Thyroid gland (tissue), 4 donors: ENCODE results near the gene CPD. TPM values are rescaled to one million over a fixed set of nuclear protein-coding genes. Genes with fewer than 3 reads are reported as not detected.

ENCODE experiments used
- DNase-seq, 2 donors: peaks; one replicate each; pipeline ENCODE4 v3.0.0-alpha.2; 2019
- H3K27ac ChIP-seq, 3 donors: fragments of 200-600 bp; sonication (generic); 1 replicate in 2 of 3; 2 replicates in 1 of 3; pipeline ENCODE4 v1.5.1; 2016 to 2019; ENCODE audit warnings: mild to moderate bottlenecking in 1 of 3, moderate library complexity in 1 of 3
- H3K27me3 ChIP-seq: fragments of 200-600 bp; sonication (generic); one replicate; pipeline ENCODE4 v1.5.1; 2019
- H3K36me3 ChIP-seq, 2 donors: fragments of 200-600 bp; sonication (generic); one replicate each; pipeline ENCODE4 v1.5.1; 2016 to 2019
- H3K4me1 ChIP-seq, 2 donors: fragments of 200-600 bp; sonication (generic); one replicate each; pipeline ENCODE4 v1.5.1; 2017 to 2019
- H3K4me3 ChIP-seq, 3 donors: fragments of 200-600 bp; sonication (generic); replicated peaks in 1 of 3; 1 replicate in 2 of 3; 2 replicates in 1 of 3; pipeline ENCODE4 v1.5.1; 2016; ENCODE audit warnings: mild to moderate bottlenecking in 1 of 3
- H3K9me3 ChIP-seq: fragments of 200-600 bp; sonication (generic); one replicate; pipeline ENCODE4 v1.5.1; 2017
- CTCF ChIP-seq, 6 experiments: fragments of 200-600 bp in 3 of 6; fragments of 450-650 bp in 3 of 6; sonication (generic) in 3 of 6; IDR thresholded peaks; one replicate each; pipeline ENCODE4 v1.5.1; 2016 to 2019; ENCODE audit warnings: antibody characterized with exemption in 6 of 6, mild to moderate bottlenecking in 2 of 6, inconsistent platforms in 1 of 6, moderate library complexity in 1 of 6
- POLR2A ChIP-seq, 2 donors: fragments of 450-650 bp; IDR thresholded peaks; one replicate each; pipeline ENCODE4 v1.6.1; 2017; ENCODE audit warnings: antibody characterized with exemption in 2 of 2, mild to moderate bottlenecking in 2 of 2, moderate library complexity in 1 of 2
- WGBS, 2 donors: methylation state at CpG; one replicate each; pipeline ENCODE4 v1.1.5; 2017; 5-methylcytosine and 5-hydroxymethylcytosine counted together
- intact Hi-C: fragments of 100-400 bp; cut with DNase I; formaldehyde crosslinking; loops from one replicate; pipeline ENCODE4 v1.15.1; 2023
- total RNA-seq, 4 donors: library from RNA; depleted of rRNA; stranded (reverse); fragments of >200 nt; gene quantifications; one replicate each; pipeline ENCODE4 v1.2.3, GENCODE V29; 2016

The CPD gene
- total RNA-seq, 4 donors from 2014 or later = 58.2 to 102 (median 79.9) TPM

- DNase-seq = no peak
- Histone ChIP-seq H3K4me3 (no peak overlapping the region), H3K27me3 (no peaks in the 10 kb centered on the region), H3K36me3 (peaks cover 15 to 21% of the 10 kb centered on the region in 2 donors), H3K27ac (no peak overlapping the region), H3K4me1 (peaks cover 0 to 1% of the 10 kb centered on the region in 2 donors), H3K9me3 (no peaks in the 10 kb centered on the region)
- no peak for TF ChIP-seq CTCF (IDR thresholded peaks at IDR 0.05)
- no peak for TF ChIP-seq POLR2A (IDR thresholded peaks at IDR 0.05)
- intact Hi-C loops = no loop called here
- WGBS, 2 donors = 92 to 99% methylated on average over 15 to 22 of the region's 35 CpGs
Observed at GRCh38 chr17:30388321-30389179, 9.8 kb downstream of the CPD start.

- no peak for DNase-seq
- peaks cover 0 to 13% of the 10 kb centered on the region in 2 donors for H3K4me1 ChIP-seq
- no peak overlapping the region for H3K4me3 ChIP-seq
- 91 to 92% methylated on average over 6 of the region's 6 CpGs for WGBS, 2 donors
- intact Hi-C loops = no loop called here
- H3K27me3 ChIP-seq = no peaks in the 10 kb centered on the region
- TF ChIP-seq CTCF (IDR thresholded peaks at IDR 0.05) (no peak), POLR2A (IDR thresholded peaks at IDR 0.05) (no peak)
- H3K27ac ChIP-seq = no peak overlapping the region
- H3K9me3 ChIP-seq = no peaks in the 10 kb centered on the region
- peaks cover 15 to 21% of the 10 kb centered on the region in 2 donors for H3K36me3 ChIP-seq
Observed at GRCh38 chr17:30389756-30390300, 11.1 kb downstream of the CPD start.

- intact Hi-C loops = no loop called here
- no peak overlapping the region for H3K27ac ChIP-seq
- H3K4me1 ChIP-seq = peaks cover 0 to 13% of the 10 kb centered on the region in 2 donors
- H3K4me3 ChIP-seq = no peak overlapping the region
- H3K9me3 ChIP-seq = no peaks in the 10 kb centered on the region
- DNase-seq = no peak
- H3K36me3 ChIP-seq = peaks cover 6 to 11% of the 10 kb centered on the region in 2 donors
- 91 to 95% methylated on average over 2 of the region's 2 CpGs for WGBS, 2 donors
- H3K27me3 ChIP-seq = no peaks in the 10 kb centered on the region
- TF ChIP-seq CTCF (IDR thresholded peaks at IDR 0.05) (no peak), POLR2A (IDR thresholded peaks at IDR 0.05) (no peak)
Observed at GRCh38 chr17:30391534-30391933, 12.8 kb downstream of the CPD start.

- Histone ChIP-seq H3K27me3 (no peaks in the 10 kb centered on the region), H3K9me3 (no peaks in the 10 kb centered on the region), H3K27ac (no peak overlapping the region), H3K4me1 (peaks cover 0 to 13% of the 10 kb centered on the region in 2 donors), H3K4me3 (no peak overlapping the region), H3K36me3 (peaks cover 6 to 9% of the 10 kb centered on the region in 2 donors)
- TF ChIP-seq CTCF (IDR thresholded peaks at IDR 0.05) = no peak
- no peak for TF ChIP-seq POLR2A (IDR thresholded peaks at IDR 0.05)
- 93 to 99% methylated on average over 4 of the region's 4 CpGs for WGBS, 2 donors
- DNase-seq = no peak
- intact Hi-C loops = no loop called here
Observed at GRCh38 chr17:30393491-30393890, 14.8 kb downstream of the CPD start.
